K562 (cell line): ENCODE measurements around the gene CYP2W1.
A peak's percentile ranks its signal among the peaks of the same experiment; 100 is the strongest.

Experiments used
- BMI1 ChIP-seq: fragments of 150-350 bp; IDR thresholded peaks from 2 replicates; pipeline ENCODE4 v1.6.1; 2014; ENCODE audit warnings: low read length
- CREB1 ChIP-seq, 2 experiments: sonication (generic) in 1 of 2; formaldehyde crosslinking in 1 of 2; IDR thresholded peaks; 2 replicates each; pipeline versions ENCODE4 v1.6.1 to v1.8.0; 2012 to 2022; ENCODE audit warnings: inconsistent platforms in 1 of 2, mild to moderate bottlenecking in 1 of 2, missing genetic modification reagents in 1 of 2, moderate library complexity in 1 of 2
- EP300 ChIP-seq: IDR thresholded peaks from 2 replicates; pipeline ENCODE4 v1.6.1; 2012; ENCODE audit warnings: low read length, improper control_type of control experiment
- EWSR1 ChIP-seq: fragments of 450-650 bp; IDR thresholded peaks from 2 replicates; pipeline ENCODE4 v1.6.1; 2018; ENCODE audit warnings: borderline replicate concordance, mild to moderate bottlenecking, low read depth, moderate library complexity; ENCODE audit not compliant: partially characterized antibody
- FIP1L1 ChIP-seq: fragments of 200-400 bp; formaldehyde crosslinking; IDR thresholded peaks from 2 replicates; pipeline ENCODE4 v1.6.1; 2018; ENCODE audit warnings: mild to moderate bottlenecking, low read depth, low read length; ENCODE audit not compliant: poor library complexity, severe bottlenecking
- ILK ChIP-seq: fragments of 450-650 bp; IDR thresholded peaks from 2 replicates; pipeline ENCODE4 v1.6.1; 2016; ENCODE audit warnings: missing genetic modification characterization, low read depth, mild to moderate bottlenecking, missing compliant biosample characterization, moderate library complexity, borderline replicate concordance
- MXI1 ChIP-seq: IDR thresholded peaks from 2 replicates; pipeline ENCODE4 v1.6.1; 2011; ENCODE audit warnings: low read depth, mild to moderate bottlenecking, improper control_type of control experiment, low read length
- NR1H2 ChIP-seq: sonication (generic); formaldehyde crosslinking; IDR thresholded peaks from 2 replicates; pipeline ENCODE4 v1.4.0; 2020; ENCODE audit warnings: mild to moderate bottlenecking, missing genetic modification reagents
- SMAD3 ChIP-seq: fragments of 450-650 bp; formaldehyde crosslinking; conservative IDR thresholded peaks from 2 replicates; pipeline ENCODE4 v1.4.0; 2020; ENCODE audit warnings: mild to moderate bottlenecking
- TEAD4 ChIP-seq, 2 experiments: sonication (generic) in 1 of 2; formaldehyde crosslinking in 1 of 2; IDR thresholded peaks; 2 replicates each; pipeline versions ENCODE4 v1.6.1 to v1.8.0; 2012 to 2022; ENCODE audit warnings: borderline replicate concordance in 1 of 2, inconsistent platforms in 1 of 2, low read length in 1 of 2, mild to moderate bottlenecking in 1 of 2, missing genetic modification reagents in 1 of 2
- TF ChIP-seq, protein P1 (sequence below): fragments of 250-450 bp; sonication (Bioruptor Pico); IDR thresholded peaks from 2 replicates; pipeline ENCODE4 v1.4.0; 2020; ENCODE audit warnings: mild to moderate bottlenecking, moderate library complexity

DNA sequence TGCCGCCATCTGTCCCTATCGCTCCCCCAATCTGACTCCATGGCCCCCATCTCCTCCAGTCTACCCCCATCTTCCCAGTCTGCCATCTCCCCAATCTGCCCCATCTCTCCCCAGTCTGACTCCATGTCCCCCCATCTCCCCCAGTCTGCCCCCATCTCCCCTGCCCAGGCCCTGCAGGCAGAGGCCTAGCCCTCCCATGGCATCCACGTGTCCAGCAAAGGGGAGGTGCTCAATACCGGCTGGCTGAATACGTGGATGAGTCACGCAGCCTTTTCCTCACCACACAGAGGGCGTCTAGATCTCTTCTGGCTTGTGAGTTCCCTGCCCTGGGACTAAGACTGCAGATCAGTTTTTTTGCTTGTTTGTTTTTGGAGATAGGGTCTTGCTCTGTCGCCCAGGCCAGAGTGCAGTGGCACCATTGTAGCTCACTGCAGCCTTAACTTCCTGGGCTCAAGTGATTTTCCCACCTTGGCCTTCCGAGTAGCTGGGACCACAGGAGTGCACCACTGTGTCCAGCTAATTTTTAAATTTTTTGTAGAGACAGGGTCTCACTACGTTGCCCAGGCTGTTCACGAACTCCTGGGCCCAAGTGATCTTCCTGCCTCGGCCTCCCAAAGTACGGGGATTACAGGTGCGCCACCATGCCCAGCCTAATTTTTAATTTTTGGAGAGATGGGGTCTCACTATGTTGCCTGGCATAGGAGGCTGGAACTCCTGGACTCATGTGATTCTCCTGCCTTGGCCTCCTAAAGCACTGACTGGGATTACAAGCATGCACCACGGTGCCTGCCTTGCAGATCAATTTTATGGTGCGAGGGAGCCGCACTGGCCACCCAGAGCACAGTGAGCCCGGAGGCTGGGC, 46.0 kb downstream of the CYP2W1 start:
- TF ChIP-seq TEAD4 (IDR thresholded peaks at IDR 0.05; ENCODE audit: low read length) (0 out of 2 replicates have a peak, but pooled peaks have one; percentile 28), TEAD4 (CRISPR knock-in tag; IDR thresholded peaks at IDR 0.05; ENCODE audit: borderline replicate concordance) (no peak), NR1H2 (no peak), BMI1 (no peak), EWSR1 (no peak), CREB1 (IDR thresholded peaks at IDR 0.05) (no peak; the same call in 1 of the 2 replicates), CREB1 (CRISPR knock-in tag; IDR thresholded peaks at IDR 0.05) (no peak), FIP1L1 (no peak), ILK (tag) (no peak), SMAD3 (no peak), MXI1 (peak; percentile 61; the same call in 1 of the 2 replicates), EP300 (no peak)
- TF ChIP-seq, protein P1, sequence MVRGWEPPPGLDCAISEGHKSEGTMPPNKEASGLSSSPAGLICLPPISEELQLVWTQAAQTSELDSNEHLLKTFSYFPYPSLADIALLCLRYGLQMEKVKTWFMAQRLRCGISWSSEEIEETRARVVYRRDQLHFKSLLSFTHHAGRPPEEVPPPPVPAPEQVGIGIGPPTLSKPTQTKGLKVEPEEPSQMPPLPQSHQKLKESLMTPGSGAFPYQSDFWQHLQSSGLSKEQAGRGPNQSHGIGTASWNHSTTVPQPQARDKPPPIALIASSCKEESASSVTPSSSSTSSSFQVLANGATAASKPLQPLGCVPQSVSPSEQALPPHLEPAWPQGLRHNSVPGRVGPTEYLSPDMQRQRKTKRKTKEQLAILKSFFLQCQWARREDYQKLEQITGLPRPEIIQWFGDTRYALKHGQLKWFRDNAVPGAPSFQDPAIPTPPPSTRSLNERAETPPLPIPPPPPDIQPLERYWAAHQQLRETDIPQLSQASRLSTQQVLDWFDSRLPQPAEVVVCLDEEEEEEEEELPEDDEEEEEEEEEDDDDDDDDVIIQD (CRISPR knock-in tag), result no peak
